GM12891 (cell line): ENCODE data around the gene PAPSS2.

Experiments used
- PAX5 ChIP-seq: IDR thresholded peaks from 2 replicates; pipeline ENCODE4 v1.6.1; 2011; ENCODE audit warnings: low read length, moderate library complexity, mild to moderate bottlenecking; ENCODE audit not compliant: insufficient read depth, severe bottlenecking
- POLR2A ChIP-seq: IDR thresholded peaks from 2 replicates; pipeline ENCODE4 v1.6.1; 2011; ENCODE audit warnings: low read depth, low read length, control low read depth
- POLR2AphosphoS5 ChIP-seq: IDR thresholded peaks from 2 replicates; pipeline ENCODE4 v1.6.1; 2011; ENCODE audit warnings: low read depth, low read length, control low read depth
- POU2F2 ChIP-seq: IDR thresholded peaks from 2 replicates; pipeline ENCODE4 v1.6.1; 2011; ENCODE audit warnings: low read depth, mild to moderate bottlenecking, control low read depth, low read length, moderate library complexity
- SPI1 ChIP-seq: IDR thresholded peaks from 2 replicates; pipeline ENCODE4 v1.6.1; 2011; ENCODE audit warnings: low read depth, low read length, control low read depth
- TAF1 ChIP-seq: IDR thresholded peaks from 2 replicates; pipeline ENCODE4 v1.6.1; 2011; ENCODE audit warnings: low read depth, low read length, control low read depth

- TF ChIP-seq POLR2AphosphoS5 (no peak), POLR2A (no peak), SPI1 (no peak), TAF1 (no peak), POU2F2 (no peak), PAX5 (no peak)
These were observed 17.9 kb downstream of the PAPSS2 start for GRCh38 chr10:87677595-87677994.
